Measurements from ENCODE around the gene CIRBP.

The CIRBP gene

GRCh38 chr19:1276628-1277022 is 7.5 kb downstream of the CIRBP start:
- no peak for TF ChIP-seq CTCF (IDR thresholded peaks at IDR 0.05; ENCODE audit: low read depth, low read length, missing control alignments)
- DNase-seq (ENCODE audit: low read depth), result no peak
- H3K4me3 ChIP-seq (ENCODE audit: low read depth, low read length), result peak overlapping the region; percentile 75

- H3K4me3 ChIP-seq (ENCODE audit: low read depth, low read length), result peak overlapping the region; percentile 75; the same call in 1 of the 2 replicates
- no peak for DNase-seq (ENCODE audit: low read depth)
- TF ChIP-seq CTCF (IDR thresholded peaks at IDR 0.05; ENCODE audit: low read depth, low read length, missing control alignments), result no peak
Observed at GRCh38 chr19:1277061-1277460, 7.9 kb downstream of the CIRBP start.

- no peak for DNase-seq (ENCODE audit: low read depth)
- H3K4me3 ChIP-seq (ENCODE audit: low read depth, low read length), result no peak overlapping the region
- TF ChIP-seq CTCF (IDR thresholded peaks at IDR 0.05; ENCODE audit: low read depth, low read length, missing control alignments), result no peak
Observed at GRCh38 chr19:1278074-1278473, 8.9 kb downstream of the CIRBP start.

- no peak for TF ChIP-seq CTCF (IDR thresholded peaks at IDR 0.05; ENCODE audit: low read depth, low read length, missing control alignments)
- no peak for DNase-seq (ENCODE audit: low read depth)
- no peak overlapping the region for H3K4me3 ChIP-seq (ENCODE audit: low read depth, low read length)
Observed at GRCh38 chr19:1278713-1279660, 9.9 kb downstream of the CIRBP start.

- H3K4me3 ChIP-seq (ENCODE audit: low read depth, low read length), result no peak overlapping the region
- TF ChIP-seq CTCF (IDR thresholded peaks at IDR 0.05; ENCODE audit: low read depth, low read length, missing control alignments), result peak; percentile 99
- no peak for DNase-seq (ENCODE audit: low read depth)
Observed at GRCh38 chr19:1279782-1280341, 10.7 kb downstream of the CIRBP start.

GRCh38 chr19:1280636-1281568 is 11.8 kb downstream of the CIRBP start:
- TF ChIP-seq CTCF (IDR thresholded peaks at IDR 0.05; ENCODE audit: low read depth, low read length, missing control alignments), result no peak
- no peak for DNase-seq (ENCODE audit: low read depth)
- H3K4me3 ChIP-seq (ENCODE audit: low read depth, low read length), result no peak overlapping the region

All from GM12864 (cell line).